K562 (cell line): ENCODE data around the gene RHOB.

Experiments
- E2F3 ChIP-seq: fragments of 250-450 bp; sonication (Bioruptor Pico); IDR thresholded peaks from 2 replicates; pipeline ENCODE4 v1.4.0; 2020; ENCODE audit warnings: mild to moderate bottlenecking
- ELF1 ChIP-seq: fragments of 200-800 bp; sonication (Bioruptor generic); IDR thresholded peaks from 2 replicates; pipeline ENCODE4 v1.6.1; 2016; ENCODE audit warnings: missing genetic modification characterization, missing compliant biosample characterization
- GATA2 ChIP-seq: sonication (generic); formaldehyde crosslinking; IDR thresholded peaks from 2 replicates; pipeline ENCODE4 v1.4.0; 2020; ENCODE audit warnings: mild to moderate bottlenecking, missing genetic modification reagents
- NR2C2 ChIP-seq, 2 experiments: fragments of 200-800 bp in 1 of 2; sonication (Bioruptor generic) in 1 of 2; sonication (generic) in 1 of 2; formaldehyde crosslinking in 1 of 2; IDR thresholded peaks; 2 replicates each; pipeline versions ENCODE4 v1.6.1 to v1.8.0; 2016 to 2022; ENCODE audit warnings: mild to moderate bottlenecking in 1 of 2, missing compliant biosample characterization in 1 of 2, missing genetic modification characterization in 1 of 2, missing genetic modification reagents in 1 of 2
- TF ChIP-seq, protein P1 (sequence below): fragments of 450-650 bp; IDR thresholded peaks from 2 replicates; pipeline ENCODE4 v1.6.1; 2017; ENCODE audit warnings: antibody characterized with exemption, mild to moderate bottlenecking
- TF ChIP-seq, protein P2 (sequence below): IDR thresholded peaks from 3 replicates; pipeline ENCODE4 v1.6.1; 2011; ENCODE audit warnings: borderline replicate concordance, mild to moderate bottlenecking; ENCODE audit not compliant: insufficient read length, insufficient read depth

DNA sequence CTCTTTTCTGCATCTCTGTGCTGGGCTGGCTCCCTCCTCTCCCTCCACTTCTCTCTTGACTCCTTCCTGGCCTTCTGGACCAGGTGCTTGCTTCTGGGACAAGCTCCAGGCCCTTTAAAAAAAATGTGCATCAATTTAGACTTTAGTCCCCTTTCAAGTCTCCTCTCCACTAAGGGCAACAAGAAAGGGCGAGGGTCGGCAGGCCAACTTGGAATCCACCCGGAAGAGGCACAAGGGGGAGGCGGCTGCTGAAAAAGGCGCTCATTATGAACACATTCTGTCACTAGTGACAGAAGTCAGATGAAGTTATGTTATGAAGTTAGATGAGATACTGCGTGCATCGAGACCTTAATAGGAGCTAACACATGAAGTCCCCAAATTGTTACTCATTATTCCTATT lies 13.6 kb upstream of the RHOB start:
- TF ChIP-seq NR2C2 (CRISPR knock-in tag; IDR thresholded peaks at IDR 0.05) (no peak), NR2C2 (tag; IDR thresholded peaks at IDR 0.05) (no peak), ELF1 (tag) (no peak), GATA2 (CRISPR knock-in tag) (no peak), E2F3 (CRISPR knock-in tag) (no peak)
- TF ChIP-seq, protein P1, sequence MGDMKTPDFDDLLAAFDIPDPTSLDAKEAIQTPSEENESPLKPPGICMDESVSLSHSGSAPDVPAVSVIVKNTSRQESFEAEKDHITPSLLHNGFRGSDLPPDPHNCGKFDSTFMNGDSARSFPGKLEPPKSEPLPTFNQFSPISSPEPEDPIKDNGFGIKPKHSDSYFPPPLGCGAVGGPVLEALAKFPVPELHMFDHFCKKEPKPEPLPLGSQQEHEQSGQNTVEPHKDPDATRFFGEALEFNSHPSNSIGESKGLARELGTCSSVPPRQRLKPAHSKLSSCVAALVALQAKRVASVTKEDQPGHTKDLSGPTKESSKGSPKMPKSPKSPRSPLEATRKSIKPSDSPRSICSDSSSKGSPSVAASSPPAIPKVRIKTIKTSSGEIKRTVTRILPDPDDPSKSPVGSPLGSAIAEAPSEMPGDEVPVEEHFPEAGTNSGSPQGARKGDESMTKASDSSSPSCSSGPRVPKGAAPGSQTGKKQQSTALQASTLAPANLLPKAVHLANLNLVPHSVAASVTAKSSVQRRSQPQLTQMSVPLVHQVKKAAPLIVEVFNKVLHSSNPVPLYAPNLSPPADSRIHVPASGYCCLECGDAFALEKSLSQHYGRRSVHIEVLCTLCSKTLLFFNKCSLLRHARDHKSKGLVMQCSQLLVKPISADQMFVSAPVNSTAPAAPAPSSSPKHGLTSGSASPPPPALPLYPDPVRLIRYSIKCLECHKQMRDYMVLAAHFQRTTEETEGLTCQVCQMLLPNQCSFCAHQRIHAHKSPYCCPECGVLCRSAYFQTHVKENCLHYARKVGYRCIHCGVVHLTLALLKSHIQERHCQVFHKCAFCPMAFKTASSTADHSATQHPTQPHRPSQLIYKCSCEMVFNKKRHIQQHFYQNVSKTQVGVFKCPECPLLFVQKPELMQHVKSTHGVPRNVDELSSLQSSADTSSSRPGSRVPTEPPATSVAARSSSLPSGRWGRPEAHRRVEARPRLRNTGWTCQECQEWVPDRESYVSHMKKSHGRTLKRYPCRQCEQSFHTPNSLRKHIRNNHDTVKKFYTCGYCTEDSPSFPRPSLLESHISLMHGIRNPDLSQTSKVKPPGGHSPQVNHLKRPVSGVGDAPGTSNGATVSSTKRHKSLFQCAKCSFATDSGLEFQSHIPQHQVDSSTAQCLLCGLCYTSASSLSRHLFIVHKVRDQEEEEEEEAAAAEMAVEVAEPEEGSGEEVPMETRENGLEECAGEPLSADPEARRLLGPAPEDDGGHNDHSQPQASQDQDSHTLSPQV: no peak
- TF ChIP-seq, protein P2, sequence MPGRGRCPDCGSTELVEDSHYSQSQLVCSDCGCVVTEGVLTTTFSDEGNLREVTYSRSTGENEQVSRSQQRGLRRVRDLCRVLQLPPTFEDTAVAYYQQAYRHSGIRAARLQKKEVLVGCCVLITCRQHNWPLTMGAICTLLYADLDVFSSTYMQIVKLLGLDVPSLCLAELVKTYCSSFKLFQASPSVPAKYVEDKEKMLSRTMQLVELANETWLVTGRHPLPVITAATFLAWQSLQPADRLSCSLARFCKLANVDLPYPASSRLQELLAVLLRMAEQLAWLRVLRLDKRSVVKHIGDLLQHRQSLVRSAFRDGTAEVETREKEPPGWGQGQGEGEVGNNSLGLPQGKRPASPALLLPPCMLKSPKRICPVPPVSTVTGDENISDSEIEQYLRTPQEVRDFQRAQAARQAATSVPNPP: no peak
